ENCODE data around the gene PRAC2. TPM values are rescaled to one million over a fixed set of nuclear protein-coding genes. Genes with fewer than 3 reads are reported as not detected.
"Not testable (repeated sequence)": the region's sequence is repeated elsewhere in the genome, so short reads cannot be mapped to it uniquely, and the experiment has no call there.

The PRAC2 gene
- total and polyA plus RNA-seq, 9 donors = not detected

GRCh38 chr17:48704361-48705248, 18.4 kb upstream of the PRAC2 start:
- no peak overlapping the region for H3K27ac ChIP-seq (ENCODE audit: low read length)
- H3K4me1 ChIP-seq (ENCODE audit: control insufficient read depth, insufficient read depth, low read length) = peaks cover 2% of the 10 kb centered on the region
- H3K36me3 ChIP-seq (ENCODE audit: control insufficient read depth, insufficient read depth, low read length) = no peaks in the 10 kb centered on the region
- DNase-seq = peak; percentile 67
- H3K4me3 ChIP-seq (ENCODE audit: low read length) = no peak overlapping the region
- H3K9me3 ChIP-seq (replicated peaks; ENCODE audit: control insufficient read depth, low read depth, low read length) = no peaks in the 10 kb centered on the region
- 31% methylated on average over 9 of the region's 11 CpGs for WGBS (ENCODE audit: insufficient coverage)
- peaks cover 61% of the 10 kb centered on the region for H3K27me3 ChIP-seq (ENCODE audit: control insufficient read depth, insufficient read depth, low read length)

- no peaks in the 10 kb centered on the region for H3K4me1 ChIP-seq (ENCODE audit: control insufficient read depth, insufficient read depth, low read length)
- H3K36me3 ChIP-seq (ENCODE audit: control insufficient read depth, insufficient read depth, low read length) = no peaks in the 10 kb centered on the region
Measured at GRCh38 chr17:48711128-48711527, 11.9 kb upstream of the PRAC2 start.

DNA sequence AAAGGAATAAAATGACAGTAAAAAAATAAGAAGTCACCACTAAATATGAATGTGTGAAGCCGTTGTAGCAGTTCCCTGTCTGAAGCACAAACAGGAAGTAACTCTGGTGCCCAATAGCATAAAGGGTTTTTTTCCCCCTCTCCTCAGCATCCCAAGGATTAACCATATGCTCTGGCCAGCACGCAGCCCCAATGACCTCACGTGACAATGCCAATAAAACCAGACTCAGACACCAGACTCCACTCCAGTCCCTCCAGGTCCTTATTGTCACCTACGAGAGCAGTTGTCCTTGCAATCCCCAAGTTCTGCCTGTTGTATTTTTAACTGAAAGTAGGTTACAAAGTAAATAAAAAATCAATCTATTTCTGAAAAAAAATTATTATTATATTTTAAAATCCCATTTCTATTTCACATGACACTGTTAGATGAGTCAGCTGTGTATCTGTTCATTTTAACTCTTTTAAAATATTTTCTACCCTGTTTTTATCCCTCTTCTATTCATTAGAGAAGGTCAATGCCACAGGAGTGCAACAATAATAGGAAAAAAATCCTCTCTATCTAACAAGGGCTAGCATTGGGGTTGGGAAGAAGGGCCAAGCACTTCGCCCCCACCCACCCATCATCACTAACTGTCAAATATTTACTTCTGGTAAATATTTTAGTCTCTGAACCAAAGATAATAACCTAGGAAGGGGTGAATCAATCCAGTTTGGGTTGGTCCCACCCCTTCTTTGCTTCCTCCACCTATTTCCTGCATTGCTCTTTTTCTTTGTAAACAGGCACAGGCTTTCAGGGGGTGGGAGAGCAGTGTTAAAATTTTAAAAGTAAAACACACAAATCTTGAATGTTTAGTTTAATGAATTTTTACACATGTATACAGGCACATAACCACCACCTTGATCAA, 7.2 kb upstream of the PRAC2 start:
- Histone ChIP-seq H3K4me1 (ENCODE audit: control insufficient read depth, insufficient read depth, low read length) (peaks cover 12% of the 10 kb centered on the region), H3K9me3 (replicated peaks; ENCODE audit: control insufficient read depth, low read depth, low read length) (no peaks in the 10 kb centered on the region), H3K27ac (ENCODE audit: low read length) (no peak overlapping the region), H3K4me3 (ENCODE audit: low read length) (no peak overlapping the region), H3K27me3 (ENCODE audit: control insufficient read depth, insufficient read depth, low read length) (peaks cover 83% of the 10 kb centered on the region), H3K36me3 (ENCODE audit: control insufficient read depth, insufficient read depth, low read length) (no peaks in the 10 kb centered on the region)
- no CpG with 5 or more reads among the region's 5 CpGs for WGBS (ENCODE audit: insufficient coverage)
- no peak for DNase-seq

More at GRCh38 chr17:48711128-48711527, 11.9 kb upstream of the PRAC2 start:
- H3K27ac ChIP-seq (ENCODE audit: low read length) = no peak overlapping the region
- DNase-seq = no peak
- no peaks in the 10 kb centered on the region for H3K9me3 ChIP-seq (replicated peaks; ENCODE audit: control insufficient read depth, low read depth, low read length)
- H3K4me3 ChIP-seq (ENCODE audit: low read length) = no peak overlapping the region
- peaks cover 77% of the 10 kb centered on the region for H3K27me3 ChIP-seq (ENCODE audit: control insufficient read depth, insufficient read depth, low read length)
- whole genome bisulfite sequencing (ENCODE audit: insufficient coverage) = no CpG with 5 or more reads among the region's 4 CpGs

DNA sequence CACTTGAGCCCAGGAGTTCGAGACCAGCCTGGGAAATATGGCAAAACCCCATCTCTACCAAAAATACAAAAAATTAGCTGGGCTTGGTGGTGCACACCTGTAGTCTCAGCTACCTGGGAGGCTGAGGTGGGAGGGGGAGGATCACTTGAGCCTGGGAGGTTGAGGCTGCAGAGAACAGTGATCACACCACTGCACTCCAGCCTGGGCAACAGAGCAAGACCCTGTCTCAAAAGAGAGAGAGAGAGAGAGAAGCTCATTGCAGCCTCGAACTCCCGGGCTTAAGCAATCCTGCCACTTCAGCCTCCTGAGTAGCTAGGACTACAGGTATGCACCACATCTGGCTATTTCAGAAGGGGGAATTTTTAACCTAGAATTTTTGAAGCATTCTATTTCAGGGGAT, 6.4 kb upstream of the PRAC2 start:
- H3K36me3 ChIP-seq (ENCODE audit: control insufficient read depth, insufficient read depth, low read length); H3K9me3 ChIP-seq (replicated peaks; ENCODE audit: control insufficient read depth, low read depth, low read length); H3K27ac ChIP-seq (ENCODE audit: low read length); H3K4me3 ChIP-seq (ENCODE audit: low read length); DNase-seq: not testable (repeated sequence)
- H3K27me3 ChIP-seq (ENCODE audit: control insufficient read depth, insufficient read depth, low read length) = peaks cover 85% of the 10 kb centered on the region
- peaks cover 12% of the 10 kb centered on the region for H3K4me1 ChIP-seq (ENCODE audit: control insufficient read depth, insufficient read depth, low read length)
- no CpG with 5 or more reads among the region's 3 CpGs for WGBS (ENCODE audit: insufficient coverage)

- no peak overlapping the region for H3K4me3 ChIP-seq (ENCODE audit: low read length)
- H3K36me3 ChIP-seq (ENCODE audit: control insufficient read depth, insufficient read depth, low read length) = no peaks in the 10 kb centered on the region
- H3K27me3 ChIP-seq (ENCODE audit: control insufficient read depth, insufficient read depth, low read length) = peaks cover 88% of the 10 kb centered on the region
- no peaks in the 10 kb centered on the region for H3K9me3 ChIP-seq (replicated peaks; ENCODE audit: control insufficient read depth, low read depth, low read length)
- WGBS (ENCODE audit: insufficient coverage) = 0% methylated on average over 2 of the region's 10 CpGs
- DNase-seq = no peak
- H3K27ac ChIP-seq (ENCODE audit: low read length) = no peak overlapping the region
- H3K4me1 ChIP-seq (ENCODE audit: control insufficient read depth, insufficient read depth, low read length) = peaks cover 12% of the 10 kb centered on the region
Measured at GRCh38 chr17:48717367-48718226, 5.4 kb upstream of the PRAC2 start.

DNA sequence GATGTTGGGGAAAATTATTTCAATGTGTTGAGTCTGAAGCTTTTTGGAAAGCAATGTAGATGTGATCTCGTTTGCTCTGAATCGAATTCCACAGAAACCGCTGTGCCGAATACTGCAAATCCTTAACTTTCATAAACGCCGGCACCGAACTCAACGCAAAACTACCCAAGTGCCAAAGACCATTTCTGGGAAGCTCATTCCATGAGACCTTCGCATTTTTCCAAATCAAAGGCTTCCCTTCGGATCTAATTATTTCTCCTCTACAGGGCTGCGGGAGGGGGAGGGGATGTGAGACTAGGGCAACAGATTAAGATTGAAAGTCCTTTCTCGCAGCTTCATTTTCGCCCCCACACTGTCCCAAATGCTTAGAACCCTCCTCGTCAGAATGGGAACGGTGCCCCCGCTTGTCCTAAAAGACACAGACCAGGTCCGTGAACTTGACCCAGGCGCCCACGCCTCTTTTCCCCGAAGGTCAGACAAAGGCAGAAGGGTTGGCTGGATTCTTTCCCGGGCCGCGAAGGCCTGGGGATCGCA, 4.7 kb upstream of the PRAC2 start:
- Histone ChIP-seq H3K4me1 (ENCODE audit: control insufficient read depth, insufficient read depth, low read length) (peaks cover 13% of the 10 kb centered on the region), H3K36me3 (ENCODE audit: control insufficient read depth, insufficient read depth, low read length) (no peaks in the 10 kb centered on the region), H3K27ac (ENCODE audit: low read length) (no peak overlapping the region), H3K9me3 (replicated peaks; ENCODE audit: control insufficient read depth, low read depth, low read length) (no peaks in the 10 kb centered on the region), H3K4me3 (ENCODE audit: low read length) (no peak overlapping the region), H3K27me3 (ENCODE audit: control insufficient read depth, insufficient read depth, low read length) (peaks cover 88% of the 10 kb centered on the region)
- 8% methylated on average over 20 of the region's 24 CpGs for WGBS (ENCODE audit: insufficient coverage)
- no peak for DNase-seq

DNA sequence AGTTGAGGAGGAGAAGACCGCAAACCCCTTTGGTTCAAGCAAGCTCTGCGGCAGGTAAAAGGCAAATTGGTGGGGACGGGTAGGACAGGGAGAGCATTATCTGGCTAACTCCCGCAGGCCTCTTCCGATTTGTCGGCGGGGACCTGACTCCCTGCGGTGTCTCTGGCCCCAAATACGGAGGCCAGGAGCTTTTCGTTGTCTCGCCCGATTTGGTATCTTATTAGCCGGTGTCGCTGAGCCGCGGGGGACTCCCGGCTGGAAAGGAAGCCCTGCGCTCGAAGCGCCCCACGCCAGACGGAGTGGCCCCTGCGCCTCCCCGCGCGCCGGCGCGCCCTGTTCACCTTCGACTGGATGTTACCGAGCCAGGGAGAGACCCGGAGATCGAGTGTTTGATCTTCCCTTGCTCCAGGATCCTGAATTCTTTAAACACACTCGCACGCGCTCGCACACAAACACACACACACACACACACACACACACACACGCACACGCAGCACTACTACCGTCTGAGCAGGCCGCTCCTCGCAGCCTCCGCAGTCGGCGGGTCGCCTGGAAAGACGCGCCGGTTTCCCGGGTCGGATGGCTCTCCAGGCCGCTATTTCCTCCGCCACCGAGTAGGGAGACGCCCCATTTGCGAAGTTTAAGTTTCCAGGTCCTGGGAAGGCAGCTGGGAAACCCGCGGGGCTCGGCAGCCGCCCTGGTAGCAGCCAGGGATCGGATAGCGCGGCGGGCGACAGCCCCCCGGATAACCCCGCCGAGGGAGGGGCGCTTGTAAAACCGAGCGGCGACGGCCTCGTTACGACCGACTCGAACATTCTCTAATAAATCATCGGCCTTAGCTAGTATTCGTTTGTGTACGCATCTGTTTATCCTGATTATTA, 4.0 kb upstream of the PRAC2 start:
- H3K9me3 ChIP-seq (replicated peaks; ENCODE audit: control insufficient read depth, low read depth, low read length) = no peaks in the 10 kb centered on the region
- 2% methylated on average over 65 of the region's 80 CpGs for WGBS (ENCODE audit: insufficient coverage)
- no peak for DNase-seq
- H3K4me3 ChIP-seq (ENCODE audit: low read length) = no peak overlapping the region
- peaks cover 88% of the 10 kb centered on the region for H3K27me3 ChIP-seq (ENCODE audit: control insufficient read depth, insufficient read depth, low read length)
- H3K27ac ChIP-seq (ENCODE audit: low read length) = no peak overlapping the region
- peaks cover 19% of the 10 kb centered on the region for H3K4me1 ChIP-seq (ENCODE audit: control insufficient read depth, insufficient read depth, low read length)
- H3K36me3 ChIP-seq (ENCODE audit: control insufficient read depth, insufficient read depth, low read length) = no peaks in the 10 kb centered on the region

GRCh38 chr17:48719642-48720265, 3.2 kb upstream of the PRAC2 start:
- Histone ChIP-seq H3K27me3 (ENCODE audit: control insufficient read depth, insufficient read depth, low read length) (peaks cover 90% of the 10 kb centered on the region), H3K9me3 (replicated peaks; ENCODE audit: control insufficient read depth, low read depth, low read length) (no peaks in the 10 kb centered on the region), H3K4me1 (ENCODE audit: control insufficient read depth, insufficient read depth, low read length) (peaks cover 24% of the 10 kb centered on the region), H3K4me3 (ENCODE audit: low read length) (no peak overlapping the region), H3K27ac (ENCODE audit: low read length) (no peak overlapping the region), H3K36me3 (ENCODE audit: control insufficient read depth, insufficient read depth, low read length) (no peaks in the 10 kb centered on the region)
- 8% methylated on average over 20 of the region's 37 CpGs for WGBS (ENCODE audit: insufficient coverage)
- DNase-seq = no peak
